Progenitor cell of endocrine pancreas (in vitro differentiated cells): ENCODE data around the gene LGMN. TPM values are rescaled to one million over a fixed set of nuclear protein-coding genes. Genes with fewer than 3 reads are reported as not detected.
A peak's percentile ranks its signal among the peaks of the same experiment; 100 is the strongest.

Source experiments
- DNase-seq: peaks from one replicate; pipeline ENCODE4 v3.0.0; 2021; ENCODE audit warnings: low spot score; ENCODE audit not compliant: unreplicated experiment
- H3K27ac Mint-ChIP-seq: 2 replicates; pipeline ENCODE4 v1.8.0; 2021; ENCODE audit warnings: mild to moderate bottlenecking, moderate library complexity, mixed read lengths
- H3K27me3 Mint-ChIP-seq: 2 replicates; pipeline ENCODE4 v1.8.0; 2021; ENCODE audit warnings: mixed read lengths
- H3K36me3 Mint-ChIP-seq: 2 replicates; pipeline ENCODE4 v1.8.0; 2022; ENCODE audit warnings: mixed read lengths; ENCODE audit not compliant: insufficient read depth
- H3K4me1 Mint-ChIP-seq: 2 replicates; pipeline ENCODE4 v1.8.0; 2021; ENCODE audit warnings: low read depth, mixed read lengths
- H3K4me3 Mint-ChIP-seq: 2 replicates; pipeline ENCODE4 v1.8.0; 2021; ENCODE audit warnings: low read depth, mild to moderate bottlenecking, moderate library complexity, mixed read lengths
- H3K9me3 Mint-ChIP-seq: 2 replicates; pipeline ENCODE4 v1.8.0; 2021; ENCODE audit warnings: low read depth, mixed read lengths
- CTCF ChIP-seq: fragments of 200-600 bp; sonication (generic); IDR thresholded peaks from one replicate; pipeline ENCODE4 v1.5.0; 2021; ENCODE audit warnings: antibody characterized with exemption, mild to moderate bottlenecking; ENCODE audit not compliant: unreplicated experiment
- total RNA-seq: library from RNA; stranded (reverse); gene quantifications from 2 replicates; pipeline ENCODE4 v1.2.1, GENCODE V29; 2021

The LGMN gene
- total RNA-seq, 1 donor from 2014 or later = 63.3 TPM

- no peak for DNase-seq
- Mint-ChIP-seq H3K36me3 (peaks cover 1% of the 10 kb centered on the region), H3K27me3 (peaks cover 11% of the 10 kb centered on the region), H3K9me3 (peaks cover 19% of the 10 kb centered on the region), H3K27ac (no peak overlapping the region), H3K4me1 (peaks cover 7% of the 10 kb centered on the region), H3K4me3 (no peak overlapping the region)
- no peak for TF ChIP-seq CTCF
Observed at GRCh38 chr14:92789457-92790089, 41.1 kb upstream of the LGMN start.

GRCh38 chr14:92787554-92787953, 39.1 kb upstream of the LGMN start:
- H3K27ac Mint-ChIP-seq = no peak overlapping the region
- DNase-seq = no peak
- peaks cover 19% of the 10 kb centered on the region for H3K9me3 Mint-ChIP-seq
- H3K27me3 Mint-ChIP-seq = peaks cover 7% of the 10 kb centered on the region
- no peak overlapping the region for H3K4me3 Mint-ChIP-seq
- H3K36me3 Mint-ChIP-seq = peaks cover 1% of the 10 kb centered on the region
- no peak for TF ChIP-seq CTCF
- peaks cover 4% of the 10 kb centered on the region for H3K4me1 Mint-ChIP-seq

- H3K36me3 Mint-ChIP-seq = peaks cover 1% of the 10 kb centered on the region
- no peak overlapping the region for H3K4me3 Mint-ChIP-seq
- peaks cover 19% of the 10 kb centered on the region for H3K9me3 Mint-ChIP-seq
- H3K4me1 Mint-ChIP-seq = peaks cover 4% of the 10 kb centered on the region
- TF ChIP-seq CTCF = no peak
- no peak overlapping the region for H3K27ac Mint-ChIP-seq
- peaks cover 4% of the 10 kb centered on the region for H3K27me3 Mint-ChIP-seq
- DNase-seq = no peak
Observed at GRCh38 chr14:92786427-92786756, 38.0 kb upstream of the LGMN start.

- Mint-ChIP-seq H3K4me3 (no peak overlapping the region), H3K36me3 (peaks cover 1% of the 10 kb centered on the region), H3K27ac (peak overlapping the region; percentile 13), H3K9me3 (peaks cover 19% of the 10 kb centered on the region), H3K27me3 (peaks cover 3% of the 10 kb centered on the region), H3K4me1 (peaks cover 4% of the 10 kb centered on the region)
- no peak for DNase-seq
- no peak for TF ChIP-seq CTCF
Observed at GRCh38 chr14:92785667-92786426, 37.4 kb upstream of the LGMN start.

GRCh38 chr14:92783813-92784431, 35.5 kb upstream of the LGMN start:
- TF ChIP-seq CTCF = peak; percentile 65
- Mint-ChIP-seq H3K9me3 (peaks cover 6% of the 10 kb centered on the region), H3K36me3 (no peaks in the 10 kb centered on the region), H3K4me1 (peaks cover 4% of the 10 kb centered on the region), H3K27ac (no peak overlapping the region), H3K4me3 (no peak overlapping the region), H3K27me3 (no peaks in the 10 kb centered on the region)
- DNase-seq = no peak
